Heart left ventricle (tissue), 13 donors: Measurements from ENCODE around the gene PADI2.

Experiments
- CTCF ChIP-seq, 12 donors: fragments of 200-600 bp; sonication (generic) in 4 of 12; IDR thresholded peaks; one replicate each; pipeline versions ENCODE4 v1.5.0 to v1.8.0; 2018 to 2022; ENCODE audit warnings: antibody characterized with exemption in 12 of 12, mild to moderate bottlenecking in 5 of 12
- POLR2A ChIP-seq, 2 donors: fragments of 450-650 bp; IDR thresholded peaks; one replicate each; pipeline ENCODE4 v1.6.1; 2017; ENCODE audit warnings: antibody characterized with exemption in 2 of 2, mild to moderate bottlenecking in 2 of 2, moderate library complexity in 2 of 2
- donor health status: ischemic (EF 13 %, LVEDD 7.1; RV severe dilation, severe dysfunction).
- donor health status: DM: no; HTN: yes; CAD: no.
- donor health status: DM: no; HTN: no; CAD: no.
- donor health status: ischemic (EF 25% LVEDD 6.9; RV normal size, moderate dysfunction).
- donor health status: ischemic (EF 25% LVEDD 5.7; RV mildly dilated, moderate dysfunction).
- donor health status: ischemic (EF 35%, LVEDD 5.7; RV mildly dilated, moderate dysfunction).
- donor health status: nonischemic (EF 11% LVEDD 7.7; RV severe dilation, severe dysfunction).
- donor health status: DM: yes; HTN: yes; CAD: no.
- donor health status: PGD.
- donor health status: ischemic (EF 29% LVEDD 5.4; RV normal size, mild dysfunction).
- donor health status: nonischemic (EF 23%, LVEDD 6.1; RV moderate dilation, normal function).

- no peak for TF ChIP-seq POLR2A (IDR thresholded peaks at IDR 0.05)
- no peak for TF ChIP-seq CTCF (IDR thresholded peaks at IDR 0.05)
These were observed 16.9 kb upstream of the PADI2 start for GRCh38 chr1:17136145-17136544.
